ENCODE results near the gene KRT6B. TPM values are rescaled to one million over a fixed set of nuclear protein-coding genes. Genes with fewer than 3 reads are reported as not detected.

KRT6B gene
- total and polyA plus RNA-seq, 2 donors (not counting 3 experiments of a cell fraction or from before 2014, with no cell fraction given), result 0.03 TPM; not detected in 1

DNA sequence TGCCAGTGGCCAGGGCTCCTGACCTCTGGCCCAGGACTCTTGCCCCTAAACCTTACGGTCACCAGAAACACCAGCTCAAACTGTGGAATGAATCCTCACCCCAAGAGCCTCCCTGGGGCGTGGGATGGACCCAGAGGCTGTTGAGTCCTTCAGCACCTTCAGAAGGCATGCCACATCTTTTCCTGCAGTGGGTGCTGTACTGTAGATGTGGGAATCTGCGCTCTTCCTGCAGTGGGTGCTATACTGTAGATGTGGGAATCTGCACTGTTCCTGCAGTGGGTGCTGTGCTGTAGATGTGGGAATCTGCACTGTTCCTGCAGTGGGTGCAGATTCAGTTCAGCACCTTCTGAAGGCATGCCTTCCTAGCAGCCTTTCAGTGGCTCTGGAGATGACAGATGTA, 47.0 kb downstream of the KRT6B start:
- dilution Hi-C loops (cut with MboI; ENCODE audit: extremely low pct_ligation_motif_present, low sequenced_read_pairs) (no loop called here), intact Hi-C loops (cut with micrococcal nuclease) (no loop called here)
- H3K4me2 ChIP-seq (ENCODE audit: insufficient read depth, low read length), result no peak overlapping the region
- H3K9me1 ChIP-seq (replicated peaks; ENCODE audit: control insufficient read depth, extremely low read depth, insufficient read depth, low read length), result no peaks in the 10 kb centered on the region
- FAIRE-seq (no peak), DNase-seq (ENCODE audit: low read depth, low spot score) (no peak)
- H3K9ac ChIP-seq (replicated peaks; ENCODE audit: extremely low read depth, insufficient read depth, low read length), result no peak overlapping the region
- peaks cover 0 to 5% of the 10 kb centered on the region in 2 experiments for H3K27me3 ChIP-seq (ENCODE audit: control insufficient read depth in 2 of 2, insufficient read depth in 2 of 2, low read length in 2 of 2)
- no peak overlapping the region for H3K4me3 ChIP-seq (replicated peaks in 1 of 3; ENCODE audit: insufficient read depth in 1 of 3, low read depth in 1 of 3, low read length in 3 of 3)
- TF ChIP-seq MYC (IDR thresholded peaks at IDR 0.05; ENCODE audit: low read depth, low read length) (no peak), GATA2 (IDR thresholded peaks at IDR 0.05; ENCODE audit: insufficient read depth, insufficient read length, low read depth, low read length) (no peak), FOS (IDR thresholded peaks at IDR 0.05; ENCODE audit: borderline replicate concordance, insufficient read depth, low read length) (no peak), POLR2A (IDR thresholded peaks at IDR 0.05; ENCODE audit: low read depth, low read length) (no peak), POLR2AphosphoS5 (IDR thresholded peaks at IDR 0.05; ENCODE audit: insufficient read depth, low read depth, low read length) (no peak), JUN (IDR thresholded peaks at IDR 0.05; ENCODE audit: borderline replicate concordance, insufficient read depth, insufficient read length, low read depth) (no peak), EZH2 (IDR thresholded peaks at IDR 0.05; ENCODE audit: borderline replicate concordance, low read depth, low read length, severe bottlenecking) (no peak)
- TF ChIP-seq, protein P1, sequence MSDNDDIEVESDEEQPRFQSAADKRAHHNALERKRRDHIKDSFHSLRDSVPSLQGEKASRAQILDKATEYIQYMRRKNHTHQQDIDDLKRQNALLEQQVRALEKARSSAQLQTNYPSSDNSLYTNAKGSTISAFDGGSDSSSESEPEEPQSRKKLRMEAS (IDR thresholded peaks at IDR 0.05; ENCODE audit: insufficient read depth, insufficient read length), result no peak
- TF ChIP-seq, protein P2, sequence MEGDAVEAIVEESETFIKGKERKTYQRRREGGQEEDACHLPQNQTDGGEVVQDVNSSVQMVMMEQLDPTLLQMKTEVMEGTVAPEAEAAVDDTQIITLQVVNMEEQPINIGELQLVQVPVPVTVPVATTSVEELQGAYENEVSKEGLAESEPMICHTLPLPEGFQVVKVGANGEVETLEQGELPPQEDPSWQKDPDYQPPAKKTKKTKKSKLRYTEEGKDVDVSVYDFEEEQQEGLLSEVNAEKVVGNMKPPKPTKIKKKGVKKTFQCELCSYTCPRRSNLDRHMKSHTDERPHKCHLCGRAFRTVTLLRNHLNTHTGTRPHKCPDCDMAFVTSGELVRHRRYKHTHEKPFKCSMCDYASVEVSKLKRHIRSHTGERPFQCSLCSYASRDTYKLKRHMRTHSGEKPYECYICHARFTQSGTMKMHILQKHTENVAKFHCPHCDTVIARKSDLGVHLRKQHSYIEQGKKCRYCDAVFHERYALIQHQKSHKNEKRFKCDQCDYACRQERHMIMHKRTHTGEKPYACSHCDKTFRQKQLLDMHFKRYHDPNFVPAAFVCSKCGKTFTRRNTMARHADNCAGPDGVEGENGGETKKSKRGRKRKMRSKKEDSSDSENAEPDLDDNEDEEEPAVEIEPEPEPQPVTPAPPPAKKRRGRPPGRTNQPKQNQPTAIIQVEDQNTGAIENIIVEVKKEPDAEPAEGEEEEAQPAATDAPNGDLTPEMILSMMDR (IDR thresholded peaks at IDR 0.05; ENCODE audit: extremely low read depth in 1 of 2, insufficient read depth in 1 of 2, low read depth in 1 of 2, low read length in 2 of 2), result no peak
- no peaks in the 10 kb centered on the region for H3K36me3 ChIP-seq (ENCODE audit: control insufficient read depth in 2 of 2, extremely low read depth in 1 of 2, insufficient read depth in 2 of 2, low read length in 2 of 2)
- H3K9me3 ChIP-seq (replicated peaks; ENCODE audit: control insufficient read depth, insufficient read depth, low read length), result no peaks in the 10 kb centered on the region
- no peaks in the 10 kb centered on the region for H3K4me1 ChIP-seq (ENCODE audit: control insufficient read depth, extremely low read depth, insufficient read depth, low read length)
- H3K79me2 ChIP-seq (ENCODE audit: control insufficient read depth, insufficient read depth, low read length), result no peaks in the 10 kb centered on the region
- ChIA-PET CTCF (interaction anchor here (1.3 kb wide), 1 partner anchor 466 kb away, joined by 4 read pairs; no protein-coding TSS in a partner anchor), POLR2A (no interaction called here)
- H3K27ac ChIP-seq (ENCODE audit: insufficient read depth, low read depth, low read length), result no peak overlapping the region
- no peak overlapping the region for H2AFZ ChIP-seq (ENCODE audit: low read depth, low read length)
- no TSS peak for BruUV-seq (replicated peaks)
- no peaks in the 10 kb centered on the region for H4K20me1 ChIP-seq (replicated peaks; ENCODE audit: control insufficient read depth, extremely low read depth, insufficient read depth, low read length)
